ENCODE data around the gene BLOC1S3. TPM values are rescaled to one million over a fixed set of nuclear protein-coding genes. Genes with fewer than 3 reads are reported as not detected.

Gene BLOC1S3
- total and polyA plus RNA-seq, 11 donors: 2.0 to 8.1 (median 4.8) TPM

DNA sequence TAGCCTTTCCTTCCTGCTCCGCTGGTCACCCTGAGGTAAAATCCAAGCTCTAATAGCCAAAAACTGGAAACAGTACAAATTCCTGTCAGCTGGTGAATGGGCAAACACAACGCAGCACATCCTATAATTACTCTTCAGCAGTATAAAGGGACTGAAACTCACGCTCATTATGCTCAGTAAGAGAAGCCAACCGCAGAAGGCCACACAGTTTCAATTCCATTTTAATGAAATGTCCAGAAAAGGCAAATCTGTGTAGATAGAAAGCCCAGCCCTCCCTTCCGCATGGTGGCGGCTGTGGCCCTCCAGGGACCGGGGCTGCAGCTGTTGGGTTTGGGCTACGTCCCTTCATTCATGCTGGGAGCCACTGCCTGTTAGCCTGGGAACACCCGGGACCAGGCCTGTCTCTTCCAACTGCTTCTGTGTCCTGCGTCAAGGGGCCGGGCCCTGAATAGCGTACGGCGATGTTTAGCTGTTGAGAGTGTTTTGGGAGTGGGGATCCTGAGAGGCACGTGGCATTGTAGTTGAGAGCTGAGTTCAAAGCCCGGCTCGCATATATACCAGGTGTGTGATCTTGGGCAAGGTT lies 41.3 kb upstream of the BLOC1S3 start:
- TF ChIP-seq POLR2A (IDR thresholded peaks at IDR 0.05): no peak
- TF ChIP-seq, protein P1, sequence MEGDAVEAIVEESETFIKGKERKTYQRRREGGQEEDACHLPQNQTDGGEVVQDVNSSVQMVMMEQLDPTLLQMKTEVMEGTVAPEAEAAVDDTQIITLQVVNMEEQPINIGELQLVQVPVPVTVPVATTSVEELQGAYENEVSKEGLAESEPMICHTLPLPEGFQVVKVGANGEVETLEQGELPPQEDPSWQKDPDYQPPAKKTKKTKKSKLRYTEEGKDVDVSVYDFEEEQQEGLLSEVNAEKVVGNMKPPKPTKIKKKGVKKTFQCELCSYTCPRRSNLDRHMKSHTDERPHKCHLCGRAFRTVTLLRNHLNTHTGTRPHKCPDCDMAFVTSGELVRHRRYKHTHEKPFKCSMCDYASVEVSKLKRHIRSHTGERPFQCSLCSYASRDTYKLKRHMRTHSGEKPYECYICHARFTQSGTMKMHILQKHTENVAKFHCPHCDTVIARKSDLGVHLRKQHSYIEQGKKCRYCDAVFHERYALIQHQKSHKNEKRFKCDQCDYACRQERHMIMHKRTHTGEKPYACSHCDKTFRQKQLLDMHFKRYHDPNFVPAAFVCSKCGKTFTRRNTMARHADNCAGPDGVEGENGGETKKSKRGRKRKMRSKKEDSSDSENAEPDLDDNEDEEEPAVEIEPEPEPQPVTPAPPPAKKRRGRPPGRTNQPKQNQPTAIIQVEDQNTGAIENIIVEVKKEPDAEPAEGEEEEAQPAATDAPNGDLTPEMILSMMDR (IDR thresholded peaks at IDR 0.05): peak in 1 of 12 donors; percentile 13
- peak overlapping the region in 2 of 12 donors; percentile 5 to 11 for H3K4me3 ChIP-seq
- H3K9me3 ChIP-seq: no peaks in the 10 kb centered on the region
- H3K27ac ChIP-seq: peak overlapping the region in 10 of 12 donors; percentile 10 to 71 (median 52)
- peaks cover 0 to 25% (median 17%) of the 10 kb centered on the region in 12 donors for H3K4me1 ChIP-seq
- H3K36me3 ChIP-seq: peaks cover 0 to 20% (median 12%) of the 10 kb centered on the region in 9 donors
- ATAC-seq (peak; percentile 58 to 88 (median 71)), DNase-seq (peak in 4 of 5 donors; percentile 57 to 81 (median 62))
- intact Hi-C loops (cut with DNase I): no loop called here
- 52 to 73% (median 56%) methylated on average over 17 of the region's 17 CpGs for WGBS, 4 donors
- no peaks in the 10 kb centered on the region for H3K27me3 ChIP-seq

GRCh38 chr19:45138303-45138751 lies 40.3 kb upstream of the BLOC1S3 start:
- Histone ChIP-seq H3K4me1 (peaks cover 0 to 25% (median 17%) of the 10 kb centered on the region in 12 donors), H3K9me3 (no peaks in the 10 kb centered on the region), H3K36me3 (peaks cover 0 to 30% (median 22%) of the 10 kb centered on the region in 9 donors), H3K4me3 (no peak overlapping the region), H3K27me3 (no peaks in the 10 kb centered on the region), H3K27ac (peak overlapping the region in 2 of 12 donors; percentile 13 to 32)
- ATAC-seq: no peak
- intact Hi-C loops (cut with DNase I): no loop called here
- TF ChIP-seq POLR2A (IDR thresholded peaks at IDR 0.05): no peak
- TF ChIP-seq, protein P1 (IDR thresholded peaks at IDR 0.05): no peak
- 80 to 88% (median 85%) methylated on average over 10 to 11 of the region's 11 CpGs for WGBS, 4 donors
- DNase-seq: no peak

- Histone ChIP-seq H3K36me3 (peaks cover 0 to 39% (median 25%) of the 10 kb centered on the region in 9 donors), H3K9me3 (no peaks in the 10 kb centered on the region), H3K27ac (no peak overlapping the region), H3K27me3 (no peaks in the 10 kb centered on the region), H3K4me3 (no peak overlapping the region), H3K4me1 (peaks cover 0 to 25% (median 17%) of the 10 kb centered on the region in 12 donors)
- intact Hi-C loops (cut with DNase I): no loop called here
- DNase-seq (no peak), ATAC-seq (no peak)
- TF ChIP-seq, protein P1 (IDR thresholded peaks at IDR 0.05): no peak
- no peak for TF ChIP-seq POLR2A (IDR thresholded peaks at IDR 0.05)
- 94 to 97% (median 95%) methylated on average over 19 to 24 of the region's 24 CpGs for WGBS, 4 donors
These were observed 39.1 kb upstream of the BLOC1S3 start for GRCh38 chr19:45139286-45140143.

DNA sequence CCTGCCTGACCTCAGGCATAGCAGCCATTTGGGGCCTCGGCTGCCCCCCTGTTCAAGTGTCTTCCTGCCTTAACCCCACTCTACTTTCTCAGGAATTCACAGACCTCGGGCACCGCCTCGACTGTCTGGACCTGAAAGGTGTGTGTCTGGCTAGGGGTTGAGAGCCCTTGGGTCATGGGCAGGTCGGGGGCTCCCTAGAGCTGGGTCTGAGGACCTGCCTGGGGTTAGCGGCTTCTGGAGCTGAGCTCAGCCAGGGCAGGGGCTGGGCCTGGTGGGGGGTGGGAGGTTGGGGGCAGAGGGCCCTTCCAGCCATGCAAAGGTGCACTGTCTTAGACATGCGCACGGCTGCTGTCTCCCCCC lies 38.5 kb upstream of the BLOC1S3 start:
- intact Hi-C loops (cut with DNase I): no loop called here
- peaks cover 0 to 45% (median 31%) of the 10 kb centered on the region in 9 donors for H3K36me3 ChIP-seq
- TF ChIP-seq POLR2A (IDR thresholded peaks at IDR 0.05): no peak
- TF ChIP-seq, protein P1 (IDR thresholded peaks at IDR 0.05): no peak

More for the DNA sequence above, 38.5 kb upstream of the BLOC1S3 start:
- DNase-seq: no peak
- Histone ChIP-seq H3K4me1 (peaks cover 0 to 25% (median 17%) of the 10 kb centered on the region in 12 donors), H3K27ac (no peak overlapping the region), H3K4me3 (no peak overlapping the region), H3K9me3 (no peaks in the 10 kb centered on the region), H3K27me3 (no peaks in the 10 kb centered on the region)
- 86 to 94% (median 90%) methylated on average over 8 of the region's 8 CpGs for WGBS, 4 donors
- ATAC-seq: no peak
